ENCODE results near the gene DLGAP1.
"Not testable (repeated sequence)": the region's sequence is repeated elsewhere in the genome, so short reads cannot be mapped to it uniquely, and the experiment has no call there.

Gene DLGAP1

DNA sequence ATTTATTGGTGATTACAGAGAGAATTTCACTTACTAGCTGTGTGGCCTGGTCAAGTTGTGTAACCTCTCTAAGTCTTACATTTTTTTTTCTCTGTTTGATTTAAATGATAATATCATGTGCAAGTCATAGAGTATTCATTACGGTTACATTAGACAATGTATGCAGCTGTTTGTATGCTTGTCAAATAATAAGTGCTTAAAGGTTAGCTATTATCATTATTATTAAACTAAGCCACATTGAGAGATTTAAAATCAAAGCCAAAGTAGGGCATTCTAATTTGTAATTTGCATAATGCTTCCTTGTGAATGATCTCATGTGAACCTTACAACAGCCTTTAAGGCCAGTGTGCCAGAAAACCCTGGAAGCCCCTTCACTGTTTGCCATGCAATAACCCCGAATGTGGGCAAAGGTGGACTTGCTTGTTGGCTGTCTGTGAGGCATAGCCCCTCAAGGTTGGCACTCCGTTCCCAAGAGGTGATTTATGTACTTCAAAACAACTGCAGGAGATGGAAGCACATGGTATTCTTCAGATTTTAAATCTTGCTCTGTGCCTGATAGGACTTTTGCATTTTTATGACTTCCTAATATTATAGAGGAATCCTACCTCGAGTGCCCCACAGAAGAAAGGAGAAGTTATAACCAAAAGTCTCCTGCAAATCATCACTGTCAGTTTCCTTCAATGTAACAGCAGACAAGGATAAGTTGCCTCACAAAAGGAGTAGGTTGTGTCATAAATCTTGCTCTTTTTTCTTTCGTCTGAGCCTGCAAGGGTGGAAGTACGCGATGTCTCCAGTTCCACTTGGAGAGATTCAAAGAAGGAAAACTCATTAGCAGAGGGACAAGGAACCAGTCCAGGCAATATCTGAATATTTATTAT lies 733.1 kb downstream of the DLGAP1 start:
- DNase-seq (ENCODE audit: low read depth in 2 of 2) = no peak

DNA sequence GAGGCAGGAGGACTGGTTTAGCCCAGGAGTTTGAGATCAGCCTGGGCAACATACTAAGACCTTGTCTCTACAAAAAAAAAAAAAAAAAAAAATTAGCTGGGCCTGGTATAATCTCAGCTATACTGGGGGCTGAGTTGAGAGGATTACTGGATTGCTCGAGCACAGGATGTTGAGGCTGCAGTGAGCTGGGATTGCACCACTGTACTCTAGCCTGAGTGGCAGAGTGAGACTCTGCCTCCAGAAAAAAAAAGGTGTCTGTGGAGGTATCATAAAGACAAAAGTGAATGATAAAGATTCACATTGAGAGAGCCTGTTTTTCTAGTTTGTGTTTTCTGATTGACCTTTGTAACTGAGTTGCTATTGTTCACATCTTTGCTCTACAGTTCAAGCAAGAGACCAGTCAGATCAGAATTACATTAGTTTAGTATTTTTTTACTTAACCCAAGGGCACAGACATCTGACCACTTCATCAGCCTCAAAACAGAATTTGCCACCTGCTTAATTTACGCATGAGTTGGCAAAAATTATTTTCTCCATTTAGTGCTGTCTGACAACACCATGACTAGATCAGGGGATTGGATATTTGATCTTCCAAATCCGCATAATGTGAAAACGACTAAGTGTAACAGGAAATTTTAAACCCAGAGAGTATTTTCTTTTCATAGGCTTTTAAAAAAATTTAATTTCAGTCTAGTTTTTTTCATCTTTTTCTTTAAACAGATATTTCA lies 734.1 kb downstream of the DLGAP1 start:
- no peak for DNase-seq (ENCODE audit: low read depth in 2 of 2)

DNA sequence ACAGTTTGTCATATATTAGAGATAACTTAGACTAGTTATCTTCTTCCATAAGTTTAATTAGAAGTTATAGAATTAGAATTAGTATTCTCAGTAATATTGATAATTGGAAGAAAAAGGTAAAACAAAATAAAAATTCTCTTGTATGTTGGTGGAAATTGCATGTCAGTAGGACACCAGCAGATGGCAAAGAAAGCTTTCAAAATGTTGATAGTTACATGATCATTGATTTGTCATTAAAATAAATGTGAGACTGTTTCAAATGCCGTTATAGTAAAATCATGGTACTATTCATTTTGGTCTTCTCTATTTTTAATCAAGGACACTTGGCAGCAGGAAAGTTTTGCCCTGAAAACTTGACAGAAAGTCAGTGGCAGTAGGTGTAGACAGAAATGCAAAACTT lies 734.9 kb downstream of the DLGAP1 start:
- DNase-seq (ENCODE audit: low read depth in 2 of 2) = no peak

DNA sequence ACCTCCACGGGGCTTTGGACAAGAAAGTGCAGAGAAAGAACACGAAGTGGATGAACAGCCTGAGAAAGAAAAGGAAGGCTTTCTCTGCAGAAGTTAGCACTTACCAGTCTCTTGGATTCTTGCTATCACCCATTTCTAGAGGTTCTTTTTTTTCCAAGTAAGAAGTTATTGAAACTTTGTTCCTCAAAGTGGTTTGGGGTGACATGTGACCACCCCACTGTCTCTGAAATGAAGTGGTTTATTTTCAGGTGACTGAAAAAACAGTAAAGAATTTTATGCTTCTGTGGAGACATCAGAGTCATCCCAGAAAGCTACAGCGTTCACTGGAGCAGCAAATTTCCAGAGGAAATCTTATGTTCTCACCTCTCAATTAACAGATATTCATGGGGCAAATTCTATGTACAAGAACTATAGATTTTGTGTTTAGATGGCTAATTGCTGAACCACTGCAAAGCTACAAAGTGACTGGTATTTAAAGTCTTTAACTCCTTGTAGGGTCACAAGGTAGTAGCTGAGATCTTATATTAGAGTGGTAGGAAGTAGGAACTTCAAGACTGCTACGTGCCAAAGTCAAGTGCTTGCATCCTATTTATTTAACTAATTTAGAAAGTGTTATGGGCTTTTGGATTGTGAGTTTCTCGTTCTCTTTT lies 737.6 kb downstream of the DLGAP1 start:
- no peak for DNase-seq (ENCODE audit: low read depth in 2 of 2)

DNA sequence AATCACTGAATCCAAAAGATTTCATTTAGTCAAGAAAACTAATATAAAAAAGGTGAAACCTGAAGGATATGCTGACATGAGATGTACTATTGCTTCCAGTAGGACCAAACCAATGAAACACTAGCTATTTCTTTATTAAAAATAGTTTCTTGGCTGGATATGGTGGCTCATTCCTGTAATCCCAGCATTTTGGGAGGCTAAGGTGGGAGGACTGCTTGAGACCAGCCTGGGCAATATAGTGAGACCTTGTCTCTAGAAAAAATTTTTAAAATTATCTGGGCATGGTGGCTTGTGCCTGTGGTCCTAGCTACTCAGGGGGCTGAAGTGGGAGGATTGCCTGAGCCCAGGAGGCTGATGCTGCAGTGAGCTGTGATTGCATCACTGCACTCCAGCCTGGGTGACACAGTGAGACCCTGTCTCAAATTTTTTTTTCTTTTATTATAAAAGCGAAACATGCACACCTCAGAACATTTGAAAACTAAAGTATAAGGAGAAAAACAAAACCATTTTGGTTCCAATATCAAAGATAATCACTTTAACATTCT lies 738.9 kb downstream of the DLGAP1 start:
- no peak for DNase-seq (ENCODE audit: low read depth in 2 of 2)

DNA sequence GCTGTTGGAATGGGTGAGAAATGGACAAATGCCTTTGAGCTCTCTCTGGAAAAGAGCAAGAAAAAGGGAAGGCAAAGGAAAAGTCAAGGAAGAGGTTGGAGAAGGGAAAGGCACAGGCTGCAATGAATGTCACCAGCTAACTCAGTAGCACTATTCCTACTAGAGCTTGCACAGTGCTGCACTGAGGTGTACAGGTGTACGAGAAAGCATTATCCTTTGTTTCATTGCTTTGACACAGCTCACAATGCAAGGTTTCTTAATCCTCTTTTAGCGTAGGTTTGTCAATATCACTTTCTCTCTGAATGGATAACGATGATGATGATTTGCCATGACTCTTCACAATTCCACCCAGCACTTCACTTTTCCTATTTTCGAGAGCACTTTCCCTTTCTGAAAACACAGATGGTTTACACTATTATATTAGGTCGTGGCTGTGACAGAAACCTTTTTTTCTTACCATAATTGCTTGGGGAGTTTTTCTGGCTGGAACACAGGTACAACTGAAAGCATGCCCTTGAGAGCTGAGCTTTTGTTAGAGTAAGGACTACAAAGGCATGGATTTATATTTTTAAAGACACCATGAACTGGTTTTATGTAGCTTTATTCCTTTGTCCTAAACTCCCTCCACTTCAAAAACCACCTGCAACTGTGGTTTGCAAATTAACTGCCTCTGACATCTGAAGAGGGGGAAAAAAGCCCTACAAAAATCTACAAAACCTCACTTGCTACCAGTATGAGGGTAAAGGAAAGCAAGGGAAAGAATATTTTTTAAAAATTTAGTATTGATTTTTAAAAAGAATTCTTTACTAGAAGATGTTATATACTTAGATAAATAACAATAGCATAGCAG lies 739.7 kb downstream of the DLGAP1 start:
- DNase-seq (ENCODE audit: low read depth in 2 of 2) = no peak

DNA sequence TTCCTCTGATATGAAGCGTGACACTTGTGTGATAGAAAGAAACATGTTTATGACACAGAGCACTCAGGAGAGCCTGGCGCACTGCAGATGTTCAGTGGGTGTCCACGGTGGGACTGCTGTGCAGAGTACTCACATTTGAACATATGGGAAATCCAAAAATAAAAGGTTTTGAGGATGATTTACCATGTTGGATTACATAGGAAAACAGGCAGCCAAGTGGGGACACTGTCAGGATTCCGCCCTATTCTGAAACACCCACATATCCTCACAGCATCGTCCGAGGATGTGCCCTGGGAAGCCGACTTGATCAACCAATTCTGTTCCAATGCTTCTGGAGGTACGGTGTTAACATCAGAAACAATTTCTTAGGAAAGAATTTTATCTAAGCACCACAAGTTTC lies 741.4 kb downstream of the DLGAP1 start:
- no peak for DNase-seq (ENCODE audit: low read depth in 2 of 2)

DNA sequence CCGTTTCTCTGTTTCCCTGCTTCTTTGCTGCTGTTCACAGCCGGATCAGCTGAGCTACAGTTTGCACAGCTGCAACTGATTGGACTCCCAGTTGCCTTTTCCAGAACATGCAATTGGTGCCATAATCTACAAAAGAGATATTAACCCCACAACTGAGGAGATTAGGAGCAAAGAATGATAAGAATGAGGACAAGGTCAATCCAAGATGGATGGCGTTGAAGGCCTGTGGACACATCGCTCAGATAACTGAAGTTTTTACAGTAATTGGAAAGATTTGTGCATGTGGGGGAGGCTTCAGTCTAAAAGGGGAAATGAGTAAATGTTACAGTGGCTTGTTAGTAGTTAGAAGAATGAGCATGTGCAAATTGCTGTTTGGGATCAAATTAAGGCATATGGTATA lies 741.9 kb downstream of the DLGAP1 start:
- no peak for DNase-seq (ENCODE audit: low read depth in 2 of 2)

DNA sequence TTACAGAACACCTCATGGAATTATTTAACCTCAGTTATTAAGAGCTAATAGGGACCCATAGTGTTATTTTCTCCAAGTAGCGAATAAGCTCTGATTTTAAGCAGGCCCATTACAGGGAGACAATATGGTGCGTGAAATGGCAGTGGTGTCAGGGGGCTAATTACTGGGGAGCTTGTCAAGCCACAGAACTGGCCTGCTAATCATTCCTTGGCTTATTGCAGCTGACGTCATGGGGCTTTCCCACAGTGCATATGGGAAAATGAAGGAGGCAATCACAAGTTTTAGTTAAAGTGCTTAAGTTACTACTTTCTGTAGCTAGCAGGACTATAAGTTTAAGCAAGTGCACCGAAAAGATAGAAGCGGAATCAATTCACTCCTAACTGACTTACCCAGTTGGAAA lies 742.6 kb downstream of the DLGAP1 start:
- DNase-seq (ENCODE audit: low read depth in 2 of 2) = no peak

DNA sequence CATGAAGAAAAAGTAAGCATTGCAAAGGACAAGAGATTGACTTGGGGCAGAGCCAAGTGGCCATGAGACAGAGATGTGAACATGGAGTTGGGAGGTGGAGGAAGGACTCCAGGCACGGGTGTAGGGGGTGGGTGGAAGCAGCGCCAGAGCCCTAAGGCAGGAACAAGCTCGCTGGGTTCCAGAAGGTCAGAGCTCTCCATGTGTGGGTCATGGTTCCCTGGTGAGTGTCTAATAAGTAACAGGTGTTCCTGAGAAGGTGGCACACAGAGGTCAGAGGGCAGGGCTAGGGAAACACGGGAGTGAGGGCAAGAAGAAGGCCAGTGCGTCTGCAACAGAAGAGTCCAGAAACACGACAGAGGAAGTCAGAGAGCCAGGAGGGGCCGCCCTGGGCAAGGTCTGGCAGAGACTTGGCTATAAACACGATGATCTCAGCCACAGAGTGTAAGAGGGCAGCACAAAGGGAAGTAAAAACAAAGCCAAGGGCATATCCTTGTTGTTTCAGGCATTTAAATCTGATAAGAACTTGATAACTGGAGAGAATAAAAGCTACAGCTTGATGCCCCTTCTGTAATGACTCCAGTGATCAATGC lies 744.3 kb downstream of the DLGAP1 start:
- DNase-seq (ENCODE audit: low read depth in 2 of 2) = no peak

DNA sequence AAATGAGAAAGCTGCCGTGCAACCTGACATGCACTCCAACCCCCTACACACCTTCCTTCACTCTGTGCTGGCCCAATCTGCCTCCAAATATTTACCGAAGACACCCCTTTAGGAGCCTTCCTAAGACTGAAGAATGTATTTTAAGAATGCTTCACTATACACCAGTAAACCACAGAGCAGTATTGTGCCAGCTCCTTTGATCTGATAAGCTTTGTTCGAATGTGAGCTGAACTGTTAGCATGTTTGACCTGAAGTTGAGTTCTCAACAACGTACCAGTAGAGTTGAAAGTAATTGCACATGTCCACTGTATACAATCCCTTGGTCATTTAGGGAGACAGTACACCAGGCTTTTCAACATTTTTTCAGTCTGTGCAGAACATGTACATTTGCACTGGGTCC lies 745.9 kb downstream of the DLGAP1 start:
- no peak for DNase-seq (ENCODE audit: low read depth in 2 of 2)

DNA sequence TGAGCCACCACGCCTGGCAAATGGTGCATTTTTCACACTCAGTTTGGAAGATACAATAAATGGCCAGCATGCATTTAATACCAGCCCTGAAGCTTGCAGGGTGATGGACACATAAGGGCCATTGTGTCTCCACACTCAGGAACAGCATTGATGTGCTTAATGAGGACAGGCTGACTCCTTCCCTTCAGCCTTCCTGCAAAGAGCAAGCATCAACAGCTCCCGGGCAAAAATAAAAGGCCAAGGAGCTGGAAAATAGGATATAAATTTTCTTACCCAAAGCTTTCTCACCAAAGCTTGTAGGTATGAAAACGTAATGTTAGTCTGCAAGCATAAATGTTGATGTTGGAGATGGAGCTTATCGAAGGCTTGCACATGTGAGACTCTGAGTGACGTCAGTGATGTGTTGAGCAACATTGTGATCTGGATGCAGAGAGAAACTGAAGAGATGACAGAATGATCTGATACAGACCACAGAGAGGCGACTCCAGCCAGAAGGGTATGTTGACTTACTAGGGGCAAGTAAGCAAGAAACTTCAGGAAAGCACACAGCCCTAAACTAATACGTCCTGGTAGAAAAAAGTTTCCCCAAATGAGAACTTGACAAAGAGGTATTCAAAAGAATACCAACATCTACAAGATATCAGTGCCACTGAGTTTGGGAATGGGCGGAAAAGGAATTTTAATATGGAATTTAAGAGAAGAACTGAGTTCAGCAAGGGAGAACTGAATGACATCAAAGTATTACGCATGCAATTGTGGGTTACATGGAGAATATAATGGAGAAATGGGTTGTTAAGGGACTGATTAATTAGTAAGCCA lies 748.6 kb downstream of the DLGAP1 start:
- DNase-seq (ENCODE audit: low read depth in 2 of 2) = no peak

DNA sequence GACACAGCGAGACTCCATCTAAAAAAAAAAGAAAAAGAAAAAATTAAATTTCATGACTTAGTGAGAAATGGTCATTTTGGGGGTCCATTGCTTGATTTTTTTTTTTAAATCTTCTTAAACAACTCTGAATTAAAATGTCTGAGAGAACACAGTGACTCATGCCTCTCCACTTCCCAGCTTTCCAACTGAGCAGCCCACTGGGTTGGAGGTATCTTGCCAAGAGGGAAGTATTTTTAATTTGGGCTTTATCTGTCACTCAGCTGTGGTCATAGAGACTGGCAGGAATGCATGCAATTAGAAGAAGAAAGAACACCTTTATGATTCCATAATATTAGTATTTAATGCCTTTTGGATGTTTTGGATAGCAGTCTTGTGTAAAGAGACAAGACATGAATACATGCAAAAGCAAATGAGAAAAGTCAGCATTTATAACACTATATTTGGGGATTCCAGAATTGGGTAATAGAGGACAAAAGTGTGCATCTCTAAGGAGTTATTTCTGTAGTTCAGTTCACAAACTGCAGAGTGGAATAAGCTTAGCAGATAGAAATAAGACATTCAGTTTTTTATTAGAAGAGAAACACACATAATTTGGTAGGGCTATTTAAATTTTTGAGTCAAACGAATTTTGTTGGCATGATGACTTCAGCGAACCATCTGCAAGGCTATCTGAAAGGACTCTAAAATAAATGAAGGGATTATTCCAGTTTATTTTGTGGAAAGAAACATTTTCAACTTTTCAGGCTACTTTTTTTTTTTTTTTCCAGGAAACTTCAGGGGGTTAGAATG lies 750.4 kb downstream of the DLGAP1 start:
- no peak for DNase-seq (ENCODE audit: low read depth in 2 of 2)

DNA sequence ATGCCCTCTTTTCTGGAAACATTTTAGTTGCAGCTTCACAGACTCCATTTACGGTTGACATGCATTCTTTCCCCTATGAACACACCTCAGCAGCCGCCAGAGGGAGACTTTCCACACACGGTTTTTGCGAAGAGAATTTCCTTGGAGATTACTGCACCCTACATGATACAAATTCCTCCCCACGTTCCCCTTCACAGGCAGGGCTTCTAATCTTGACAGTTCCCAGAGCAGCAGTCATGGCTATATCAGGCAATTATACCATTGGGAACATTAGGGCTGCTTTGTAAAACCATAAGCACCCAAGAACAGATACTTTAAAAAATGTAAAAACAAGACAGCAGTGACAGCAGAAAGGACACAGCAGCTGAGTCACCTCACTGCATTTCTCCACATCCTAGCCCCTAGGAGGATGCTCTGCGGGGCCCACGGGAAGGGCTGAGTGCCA lies 751.4 kb downstream of the DLGAP1 start:
- peak in 1 of 2 experiments; percentile 9 for DNase-seq (ENCODE audit: low read depth in 2 of 2)

DNA sequence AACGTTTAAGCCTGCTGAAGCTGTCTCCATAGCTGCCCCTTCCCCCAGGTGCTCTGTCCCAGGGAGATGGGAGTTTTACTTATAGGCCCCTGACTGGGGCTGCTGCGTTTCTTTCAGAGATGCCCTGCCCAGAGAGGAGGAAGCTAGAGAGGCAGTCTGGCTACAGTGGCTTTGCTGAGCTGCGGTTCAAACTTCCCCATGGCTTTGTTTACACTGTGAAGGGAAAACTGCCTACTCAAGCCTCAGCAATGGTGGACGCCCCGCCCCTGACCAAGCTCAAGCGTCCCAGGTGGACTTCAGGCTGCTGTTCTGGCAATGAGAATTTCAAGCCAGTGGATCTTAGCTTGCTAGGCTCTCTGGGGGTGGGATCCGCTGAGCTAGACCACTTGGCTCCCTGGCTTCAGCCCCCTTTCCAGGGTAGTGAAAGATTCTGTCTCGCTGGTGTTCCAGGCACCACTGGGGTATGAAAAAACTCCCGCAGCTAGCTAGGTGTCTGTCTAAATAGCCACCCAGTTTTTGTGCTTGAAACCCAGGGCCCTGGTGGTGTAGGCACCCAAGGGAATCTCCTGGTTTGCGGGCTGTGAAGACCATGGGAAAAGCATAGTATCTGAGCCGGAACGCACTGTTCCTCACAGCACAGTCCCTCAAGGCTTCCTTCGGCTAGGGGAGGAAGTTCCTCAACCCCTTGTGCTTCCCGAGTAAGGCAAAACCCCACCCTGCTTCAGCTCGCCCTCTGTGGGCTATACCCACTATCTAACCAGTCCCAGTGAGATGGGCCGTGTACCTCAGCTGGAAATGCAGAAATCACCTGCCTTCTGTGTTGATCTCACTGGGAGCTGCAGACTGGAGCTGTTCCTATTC lies 755.2 kb downstream of the DLGAP1 start:
- DNase-seq (ENCODE audit: low read depth in 2 of 2) = not testable (repeated sequence)

DNA sequence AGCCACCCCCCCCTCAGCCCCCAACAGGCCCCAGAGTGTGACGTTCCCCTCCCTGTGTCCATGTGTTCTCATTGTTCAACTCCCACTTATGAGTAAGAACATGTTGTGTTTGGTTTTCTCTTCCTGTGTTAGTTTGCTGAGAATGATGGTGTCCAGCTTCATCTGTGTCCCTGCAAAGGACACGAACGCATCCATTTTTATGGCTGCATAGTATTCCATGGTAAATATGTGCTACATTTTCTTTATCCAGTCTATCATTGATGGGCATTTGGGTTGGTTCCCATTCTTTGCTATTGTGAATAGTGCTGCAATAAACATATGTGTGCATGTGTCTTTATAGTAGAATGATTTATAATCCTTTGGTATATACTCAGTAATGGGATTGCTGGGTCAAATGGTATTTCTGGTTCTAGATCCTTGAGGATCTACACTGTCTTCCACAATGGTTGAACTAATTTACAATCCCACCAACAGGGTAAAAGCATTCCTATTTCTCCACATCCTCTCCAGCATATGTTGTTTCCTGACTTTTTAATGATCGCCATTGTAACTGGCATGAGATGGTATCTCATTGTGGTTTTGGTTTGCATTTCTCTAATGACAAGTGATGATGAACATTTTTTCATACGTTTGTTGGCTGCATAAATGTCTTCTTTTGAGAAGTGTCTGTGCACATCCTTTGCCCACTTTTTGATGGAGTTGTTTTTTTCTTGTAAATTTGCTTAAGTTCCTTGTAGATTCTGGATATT lies 760.9 kb downstream of the DLGAP1 start:
- not testable (repeated sequence) for DNase-seq (ENCODE audit: low read depth in 2 of 2)

DNA sequence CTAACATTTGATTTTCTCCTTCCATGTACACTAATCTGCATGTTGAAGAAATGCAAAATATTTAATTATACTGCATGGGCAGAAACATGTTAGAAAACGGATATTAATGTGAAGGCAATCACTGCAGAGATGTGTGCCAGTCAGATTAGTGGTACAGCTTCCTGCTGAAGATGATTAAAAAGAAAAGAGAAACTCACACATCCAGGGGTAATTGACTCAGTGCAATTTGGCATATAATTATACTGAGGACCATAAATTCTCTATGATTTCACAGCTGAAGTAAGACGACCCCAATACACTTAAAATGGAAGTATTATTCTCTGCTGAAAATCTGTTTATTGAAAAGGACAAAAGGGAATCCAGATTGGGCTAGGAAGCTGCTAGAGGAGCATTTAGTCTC lies 761.7 kb downstream of the DLGAP1 start:
- no peak for DNase-seq (ENCODE audit: low read depth in 2 of 2)

DNA sequence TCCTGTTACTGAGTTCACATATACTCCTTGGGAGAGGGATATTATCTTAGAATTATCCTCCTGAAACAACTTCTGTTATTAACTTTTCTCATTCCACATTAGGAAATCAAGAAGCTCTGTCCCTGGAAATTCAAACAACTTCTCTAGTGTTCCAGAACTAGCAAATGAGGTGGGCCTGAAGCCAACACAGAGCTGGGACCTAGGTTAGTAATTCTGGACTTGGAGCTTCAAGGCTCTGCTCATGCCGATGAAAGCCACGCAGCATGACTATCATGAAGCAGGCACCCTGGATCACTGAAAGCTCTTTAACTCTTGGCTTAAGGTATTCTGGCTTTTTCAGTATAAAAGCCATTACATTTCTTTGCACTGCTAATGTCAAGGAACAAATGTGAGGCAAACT lies 762.4 kb downstream of the DLGAP1 start:
- DNase-seq (ENCODE audit: low read depth in 2 of 2) = no peak

Measured in stimulated activated CD4-positive, alpha-beta T cell treated with anti-CD3 and anti-CD28 coated beads, Interleukin-12 subunit alpha, Interleukin-12 subunit beta, amount 100 ng/mL, for 24 hours (primary cell).